ENCODE measurements around the gene MANSC1. TPM values are rescaled to one million over a fixed set of nuclear protein-coding genes. Genes with fewer than 3 reads are reported as not detected.

The MANSC1 gene
- total and polyA plus RNA-seq, 9 of the 15 experiments (the other 6 are each of a cell fraction or from before 2014, with no cell fraction given): 0.76 to 8.6 (median 3.1) TPM

DNA sequence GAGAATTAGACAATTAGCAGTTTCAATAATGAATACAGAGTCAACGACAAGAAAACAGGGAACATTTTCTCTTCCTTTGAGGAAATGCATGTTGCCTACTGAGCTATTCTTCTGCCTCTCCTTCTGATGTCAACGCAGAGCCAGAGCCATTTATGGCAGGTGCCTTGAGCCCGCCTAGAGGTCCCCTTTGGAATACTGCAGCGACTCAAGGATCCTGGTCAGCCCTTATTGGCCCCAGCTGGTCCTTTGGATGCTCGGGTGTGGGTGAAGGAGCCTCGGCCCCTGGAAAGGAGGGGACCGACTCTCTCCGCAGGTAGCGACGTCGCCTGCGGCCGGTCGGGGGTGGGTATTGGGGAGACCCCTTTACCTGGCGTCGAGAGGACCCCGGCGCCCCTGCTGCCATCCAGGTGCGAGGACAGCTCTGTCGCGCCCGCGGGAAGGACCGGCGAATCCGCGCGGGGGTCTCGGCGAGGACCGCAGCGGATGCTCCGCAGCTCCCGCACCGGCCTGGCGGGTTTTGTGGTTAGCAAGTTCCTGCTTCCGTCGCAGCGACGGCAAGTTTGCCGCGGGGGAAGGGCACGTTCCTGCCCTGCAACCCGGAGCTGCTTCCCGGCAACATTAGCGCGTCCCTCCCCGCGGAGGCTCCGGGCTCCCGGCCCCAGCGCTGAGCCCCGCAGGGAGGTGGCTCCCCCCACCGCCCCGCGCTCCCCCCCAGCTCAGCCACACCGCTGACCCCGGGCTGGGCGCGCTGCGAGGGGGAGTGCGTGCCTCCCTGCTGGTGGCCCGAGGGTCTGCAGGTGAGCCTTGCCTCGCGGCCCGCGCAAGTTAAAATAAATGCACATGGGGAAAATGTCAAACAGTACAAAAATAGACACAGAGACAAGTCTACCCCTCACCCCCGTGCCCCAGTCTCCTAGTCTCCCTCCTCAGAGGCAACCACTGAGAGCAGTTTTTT is at the start of gene MANSC1 (continued):
- TF ChIP-seq ZBTB7A (IDR thresholded peaks at IDR 0.05; ENCODE audit: borderline replicate concordance, control insufficient read depth, low read depth, low read length): peak; percentile 71
- TF ChIP-seq MEF2A (IDR thresholded peaks at IDR 0.05; ENCODE audit: control insufficient read depth, low read depth, low read length): peak; percentile 49; the same call in 1 of the 2 replicates
- no peak for TF ChIP-seq EHMT2 (IDR thresholded peaks at IDR 0.05)
- no peak for TF ChIP-seq KAT8 (IDR thresholded peaks at IDR 0.05; ENCODE audit: low read depth)
- TF ChIP-seq HMG20A (CRISPR knock-in tag; conservative IDR thresholded peaks at IDR 0.05): no peak
- peak; percentile 53; the same call in 1 of the 2 replicates for TF ChIP-seq PHF8 (IDR thresholded peaks at IDR 0.05; ENCODE audit: borderline replicate concordance, low read length)
- TF ChIP-seq, protein P1, sequence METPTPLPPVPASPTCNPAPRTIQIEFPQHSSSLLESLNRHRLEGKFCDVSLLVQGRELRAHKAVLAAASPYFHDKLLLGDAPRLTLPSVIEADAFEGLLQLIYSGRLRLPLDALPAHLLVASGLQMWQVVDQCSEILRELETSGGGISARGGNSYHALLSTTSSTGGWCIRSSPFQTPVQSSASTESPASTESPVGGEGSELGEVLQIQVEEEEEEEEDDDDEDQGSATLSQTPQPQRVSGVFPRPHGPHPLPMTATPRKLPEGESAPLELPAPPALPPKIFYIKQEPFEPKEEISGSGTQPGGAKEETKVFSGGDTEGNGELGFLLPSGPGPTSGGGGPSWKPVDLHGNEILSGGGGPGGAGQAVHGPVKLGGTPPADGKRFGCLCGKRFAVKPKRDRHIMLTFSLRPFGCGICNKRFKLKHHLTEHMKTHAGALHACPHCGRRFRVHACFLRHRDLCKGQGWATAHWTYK (CRISPR knock-in tag; IDR thresholded peaks at IDR 0.05): no peak
- TF ChIP-seq RBBP5 (IDR thresholded peaks at IDR 0.05; ENCODE audit: borderline replicate concordance, insufficient read depth, low read length, poor library complexity, severe bottlenecking): peak; percentile 76
- TF ChIP-seq, protein P2, sequence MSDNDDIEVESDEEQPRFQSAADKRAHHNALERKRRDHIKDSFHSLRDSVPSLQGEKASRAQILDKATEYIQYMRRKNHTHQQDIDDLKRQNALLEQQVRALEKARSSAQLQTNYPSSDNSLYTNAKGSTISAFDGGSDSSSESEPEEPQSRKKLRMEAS (CRISPR knock-in tag; IDR thresholded peaks at IDR 0.05): peak; percentile 40; the same call in 1 of the 2 replicates
- TF ChIP-seq, protein P3, sequence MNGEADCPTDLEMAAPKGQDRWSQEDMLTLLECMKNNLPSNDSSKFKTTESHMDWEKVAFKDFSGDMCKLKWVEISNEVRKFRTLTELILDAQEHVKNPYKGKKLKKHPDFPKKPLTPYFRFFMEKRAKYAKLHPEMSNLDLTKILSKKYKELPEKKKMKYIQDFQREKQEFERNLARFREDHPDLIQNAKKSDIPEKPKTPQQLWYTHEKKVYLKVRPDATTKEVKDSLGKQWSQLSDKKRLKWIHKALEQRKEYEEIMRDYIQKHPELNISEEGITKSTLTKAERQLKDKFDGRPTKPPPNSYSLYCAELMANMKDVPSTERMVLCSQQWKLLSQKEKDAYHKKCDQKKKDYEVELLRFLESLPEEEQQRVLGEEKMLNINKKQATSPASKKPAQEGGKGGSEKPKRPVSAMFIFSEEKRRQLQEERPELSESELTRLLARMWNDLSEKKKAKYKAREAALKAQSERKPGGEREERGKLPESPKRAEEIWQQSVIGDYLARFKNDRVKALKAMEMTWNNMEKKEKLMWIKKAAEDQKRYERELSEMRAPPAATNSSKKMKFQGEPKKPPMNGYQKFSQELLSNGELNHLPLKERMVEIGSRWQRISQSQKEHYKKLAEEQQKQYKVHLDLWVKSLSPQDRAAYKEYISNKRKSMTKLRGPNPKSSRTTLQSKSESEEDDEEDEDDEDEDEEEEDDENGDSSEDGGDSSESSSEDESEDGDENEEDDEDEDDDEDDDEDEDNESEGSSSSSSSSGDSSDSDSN (IDR thresholded peaks at IDR 0.05; ENCODE audit: borderline replicate concordance in 1 of 2, low read depth in 2 of 2, low read length in 2 of 2): peak; percentile 50 to 58; a peak in 2 of 4 replicates
- peak in 1 of 3 experiments; percentile 12 for TF ChIP-seq YY1 (IDR thresholded peaks at IDR 0.05; ENCODE audit: borderline replicate concordance in 1 of 3, control insufficient read depth in 1 of 3, extremely low read depth in 1 of 3, insufficient read depth in 3 of 3, insufficient read length in 1 of 3, insufficient replicate concordance in 2 of 3, low read depth in 1 of 3, low read length in 2 of 3)
- TF ChIP-seq, protein P4, sequence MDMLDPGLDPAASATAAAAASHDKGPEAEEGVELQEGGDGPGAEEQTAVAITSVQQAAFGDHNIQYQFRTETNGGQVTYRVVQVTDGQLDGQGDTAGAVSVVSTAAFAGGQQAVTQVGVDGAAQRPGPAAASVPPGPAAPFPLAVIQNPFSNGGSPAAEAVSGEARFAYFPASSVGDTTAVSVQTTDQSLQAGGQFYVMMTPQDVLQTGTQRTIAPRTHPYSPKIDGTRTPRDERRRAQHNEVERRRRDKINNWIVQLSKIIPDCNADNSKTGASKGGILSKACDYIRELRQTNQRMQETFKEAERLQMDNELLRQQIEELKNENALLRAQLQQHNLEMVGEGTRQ (CRISPR knock-in tag; IDR thresholded peaks at IDR 0.05): no peak
- 0 out of 2 replicates have a peak, but pooled peaks have one; percentile 36 for TF ChIP-seq MTA3 (IDR thresholded peaks at IDR 0.05; ENCODE audit: borderline replicate concordance)
- no peak for TF ChIP-seq KLF13 (tag; IDR thresholded peaks at IDR 0.05; ENCODE audit: borderline replicate concordance, low read depth)
- no peak for TF ChIP-seq ZNF140 (CRISPR knock-in tag; IDR thresholded peaks at IDR 0.05)
- TF ChIP-seq, protein P5, sequence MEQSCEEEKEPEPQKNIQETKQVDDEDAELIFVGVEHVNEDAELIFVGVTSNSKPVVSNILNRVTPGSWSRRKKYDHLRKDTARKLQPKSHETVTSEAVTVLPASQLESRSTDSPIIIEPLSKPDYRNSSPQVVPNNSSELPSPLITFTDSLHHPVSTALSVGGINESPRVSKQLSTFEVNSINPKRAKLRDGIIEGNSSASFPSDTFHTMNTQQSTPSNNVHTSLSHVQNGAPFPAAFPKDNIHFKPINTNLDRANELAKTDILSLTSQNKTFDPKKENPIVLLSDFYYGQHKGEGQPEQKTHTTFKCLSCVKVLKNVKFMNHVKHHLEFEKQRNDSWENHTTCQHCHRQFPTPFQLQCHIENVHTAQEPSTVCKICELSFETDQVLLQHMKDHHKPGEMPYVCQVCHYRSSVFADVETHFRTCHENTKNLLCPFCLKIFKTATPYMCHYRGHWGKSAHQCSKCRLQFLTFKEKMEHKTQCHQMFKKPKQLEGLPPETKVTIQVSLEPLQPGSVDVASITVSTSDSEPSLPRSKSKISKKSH (CRISPR knock-in tag; IDR thresholded peaks at IDR 0.05): no peak
- no peak for TF ChIP-seq RBM39 (optimal IDR thresholded peaks at IDR 0.05; ENCODE audit: low read depth, low read length)

Measured in K562 (cell line).